BJ (cell line): Measurements from ENCODE around the gene RASSF8. TPM values are rescaled to one million over a fixed set of nuclear protein-coding genes. Genes with fewer than 3 reads are reported as not detected.

Experiments used
- CTCF ChIA-PET: fragments of 350-600 bp; formaldehyde crosslinking; extraction: SDS; loops from one replicate; lab custom pipeline; 2021; ENCODE audit warnings: antibody characterized with exemption, inconsistent platforms; lab: Yijun Ruan, JAX
- POLR2A ChIA-PET: fragments of 300-600 bp; sonication (Branson Sonifier 250); formaldehyde crosslinking; extraction: SDS; loops from one replicate; lab custom pipeline; 2021; ENCODE audit warnings: antibody characterized with exemption; lab: Charles Lee
- DNase-seq: peaks from one replicate; pipeline ENCODE4 v3.0.0-alpha.2; 2011; ENCODE audit warnings: low read depth
- H3K27me3 ChIP-seq: 2 replicates; pipeline ENCODE4 v1.6.0; 2011; ENCODE audit warnings: low read length; ENCODE audit not compliant: control insufficient read depth, insufficient read depth
- H3K36me3 ChIP-seq: 2 replicates; pipeline ENCODE4 v1.5.1; 2011; ENCODE audit warnings: low read length; ENCODE audit not compliant: control insufficient read depth, insufficient read depth
- H3K4me3 ChIP-seq: 2 replicates; pipeline ENCODE4 v1.5.1; 2011; ENCODE audit warnings: low read depth, mild to moderate bottlenecking, control low read depth, low read length
- CTCF ChIP-seq: IDR thresholded peaks from 2 replicates; pipeline ENCODE4 v1.5.1; 2011; ENCODE audit warnings: low read depth, mild to moderate bottlenecking, control low read depth, inconsistent platforms, low read length, moderate library complexity; ENCODE audit not compliant: insufficient read depth
- polyA plus RNA-seq: library from polyadenylated mRNA; depleted of rRNA; stranded (reverse); fragments of >200 nt; gene quantifications from 2 replicates; pipeline ENCODE4 v1.2.3, GENCODE V29; 2011

RASSF8 gene
- polyA plus RNA-seq, 1 experiment: 35.8 TPM

- DNase-seq: no peak
- CTCF ChIA-PET: interaction anchor here (1.0 to 1.7 kb wide), 5 partner anchors 9 to 511 kb away, joined by 3 to 7 read pairs (median 5); no protein-coding TSS in a partner anchor
Observed at GRCh38 chr12:26102953-26103352, 144.5 kb downstream of the RASSF8 start.

GRCh38 chr12:26106347-26106746 is 147.9 kb downstream of the RASSF8 start:
- Histone ChIP-seq H3K4me3 (no peak overlapping the region), H3K27me3 (no peaks in the 10 kb centered on the region), H3K36me3 (no peaks in the 10 kb centered on the region)
- ChIA-PET POLR2A (no interaction called here), CTCF (no interaction called here)
- no peak for DNase-seq
- TF ChIP-seq CTCF: no peak

More at GRCh38 chr12:26102953-26103352, 144.5 kb downstream of the RASSF8 start:
- Histone ChIP-seq H3K4me3 (no peak overlapping the region), H3K36me3 (no peaks in the 10 kb centered on the region), H3K27me3 (no peaks in the 10 kb centered on the region)
- no peak for TF ChIP-seq CTCF
- POLR2A ChIA-PET: no interaction called here

GRCh38 chr12:26108915-26109314 is 150.4 kb downstream of the RASSF8 start:
- no peak for TF ChIP-seq CTCF
- Histone ChIP-seq H3K27me3 (no peaks in the 10 kb centered on the region), H3K4me3 (no peak overlapping the region), H3K36me3 (no peaks in the 10 kb centered on the region)
- no peak for DNase-seq
- ChIA-PET CTCF (interaction anchor here (0.5 to 2.1 kb wide), 4 partner anchors 12 to 543 kb away, joined by 3 to 6 read pairs (median 4); no protein-coding TSS in a partner anchor), POLR2A (no interaction called here)

GRCh38 chr12:26109343-26109881 is 150.9 kb downstream of the RASSF8 start:
- Histone ChIP-seq H3K36me3 (no peaks in the 10 kb centered on the region), H3K27me3 (no peaks in the 10 kb centered on the region), H3K4me3 (no peak overlapping the region)
- TF ChIP-seq CTCF: no peak
- DNase-seq: no peak
- CTCF ChIA-PET: interaction anchor here (0.5 to 2.1 kb wide), 3 partner anchors 12 to 542 kb away, joined by 3 to 6 read pairs (median 5); no protein-coding TSS in a partner anchor
- POLR2A ChIA-PET: no interaction called here

- DNase-seq: no peak
- ChIA-PET POLR2A (no interaction called here), CTCF (interaction anchor here (1.3 to 1.8 kb wide), 2 partner anchors 10 to 15 kb away, joined by 4 to 8 read pairs; no protein-coding TSS in a partner anchor)
- H3K4me3 ChIP-seq: no peak overlapping the region
- no peaks in the 10 kb centered on the region for H3K27me3 ChIP-seq
- H3K36me3 ChIP-seq: no peaks in the 10 kb centered on the region
- no peak for TF ChIP-seq CTCF
Observed at GRCh38 chr12:26112232-26112631, 153.8 kb downstream of the RASSF8 start.
